ENCODE measurements around the gene DCAF4. TPM values are rescaled to one million over a fixed set of nuclear protein-coding genes. Genes with fewer than 3 reads are reported as not detected.

Gene DCAF4
- total and polyA plus RNA-seq, 2 donors from 2014 or later, result 11.0 to 23.1 TPM

GRCh38 chr14:72932893-72933292 is 6.6 kb downstream of the DCAF4 start:
- Histone ChIP-seq H3K27me3 (ENCODE audit: control insufficient read depth, insufficient read depth, low read length) (no peaks in the 10 kb centered on the region), H3K4me3 (ENCODE audit: low read length in 3 of 3) (no peak overlapping the region), H3K27ac (ENCODE audit: low read depth in 2 of 2, low read length in 2 of 2) (no peak overlapping the region), H3K36me3 (ENCODE audit: control insufficient read depth in 2 of 3, insufficient read depth in 3 of 3, low read length in 3 of 3) (peaks cover 0 to 1% (median 0%) of the 10 kb centered on the region in 3 donors), H3K4me1 (ENCODE audit: control insufficient read depth in 2 of 3, insufficient read depth in 2 of 3, low read depth in 1 of 3, low read length in 3 of 3) (no peaks in the 10 kb centered on the region), H3K9me3 (ENCODE audit: control insufficient read depth in 2 of 3, insufficient read depth in 1 of 3, low read length in 3 of 3) (no peaks in the 10 kb centered on the region), H3K9ac (ENCODE audit: low read length in 3 of 3) (no peak overlapping the region)
- TF ChIP-seq CTCF (IDR thresholded peaks at IDR 0.05; ENCODE audit: borderline replicate concordance, extremely low read depth, insufficient read depth), result no peak
- DNase-seq, result no peak
- FAIRE-seq, result no peak
- intact Hi-C loops (cut with DNase I), result no loop called here

- Histone ChIP-seq H3K27ac (ENCODE audit: low read depth in 2 of 2, low read length in 2 of 2) (no peak overlapping the region), H3K9me3 (ENCODE audit: control insufficient read depth in 2 of 3, insufficient read depth in 1 of 3, low read length in 3 of 3) (no peaks in the 10 kb centered on the region), H3K27me3 (ENCODE audit: control insufficient read depth, insufficient read depth, low read length) (no peaks in the 10 kb centered on the region), H3K36me3 (ENCODE audit: control insufficient read depth in 2 of 3, insufficient read depth in 3 of 3, low read length in 3 of 3) (peaks cover 0 to 36% (median 22%) of the 10 kb centered on the region in 3 donors), H3K4me3 (ENCODE audit: low read length in 3 of 3) (no peak overlapping the region), H3K4me1 (ENCODE audit: control insufficient read depth in 2 of 3, insufficient read depth in 2 of 3, low read depth in 1 of 3, low read length in 3 of 3) (no peaks in the 10 kb centered on the region), H3K9ac (ENCODE audit: low read length in 3 of 3) (no peak overlapping the region)
- intact Hi-C loops (cut with DNase I), result no loop called here
- DNase-seq (no peak), FAIRE-seq (no peak)
- TF ChIP-seq CTCF (IDR thresholded peaks at IDR 0.05; ENCODE audit: borderline replicate concordance, extremely low read depth, insufficient read depth), result no peak
Measured at GRCh38 chr14:72939630-72940029, 13.4 kb downstream of the DCAF4 start.

GRCh38 chr14:72941286-72941985 is 15.2 kb downstream of the DCAF4 start:
- FAIRE-seq, result no peak
- DNase-seq, result no peak
- no peaks in the 10 kb centered on the region for H3K27me3 ChIP-seq (ENCODE audit: control insufficient read depth, insufficient read depth, low read length)
- intact Hi-C loops (cut with DNase I), result no loop called here
- H3K9ac ChIP-seq (ENCODE audit: low read length in 3 of 3), result no peak overlapping the region
- no peak for TF ChIP-seq CTCF (IDR thresholded peaks at IDR 0.05; ENCODE audit: borderline replicate concordance, extremely low read depth, insufficient read depth)
- H3K4me3 ChIP-seq (ENCODE audit: low read length in 3 of 3), result no peak overlapping the region
- H3K4me1 ChIP-seq (ENCODE audit: control insufficient read depth in 2 of 3, insufficient read depth in 2 of 3, low read depth in 1 of 3, low read length in 3 of 3), result no peaks in the 10 kb centered on the region
- H3K9me3 ChIP-seq (ENCODE audit: control insufficient read depth in 2 of 3, insufficient read depth in 1 of 3, low read length in 3 of 3), result no peaks in the 10 kb centered on the region
- H3K27ac ChIP-seq (ENCODE audit: low read depth in 2 of 2, low read length in 2 of 2), result no peak overlapping the region
- peaks cover 0 to 36% (median 22%) of the 10 kb centered on the region in 3 donors for H3K36me3 ChIP-seq (ENCODE audit: control insufficient read depth in 2 of 3, insufficient read depth in 3 of 3, low read length in 3 of 3)
